Activated B cell treated with CpG ODN at 0.5 μM for 24 hours (primary cell): ENCODE data around the gene IRF3. TPM values are rescaled to one million over a fixed set of nuclear protein-coding genes. Genes with fewer than 3 reads are reported as not detected.

ENCODE experiments used
- ATAC-seq: fragments of 200-7000 bp; cut with Tn5 transposase; one replicate; pipeline ENCODE4 v1.10.0; 2021; ENCODE audit warnings: low read depth, mild to moderate bottlenecking, moderate library complexity
- CTCF ChIA-PET: fragments of 350-600 bp; sonication (Branson Sonifier 250); formaldehyde crosslinking; loops from one replicate; lab custom pipeline; 2021; ENCODE audit warnings: antibody characterized with exemption; lab: Charles Lee
- POLR2A ChIA-PET: fragments of 350-600 bp; sonication (Branson Sonifier 250); formaldehyde crosslinking; loops from one replicate; lab custom pipeline; 2021; ENCODE audit warnings: antibody characterized with exemption; lab: Charles Lee
- DNase-seq: peaks from one replicate; pipeline ENCODE4 v3.0.0; 2022
- H3K27ac Mint-ChIP-seq: one replicate; pipeline ENCODE4 v1.8.0; 2020; ENCODE audit warnings: mixed read lengths
- H3K27me3 Mint-ChIP-seq: one replicate; pipeline ENCODE4 v1.8.0; 2021; ENCODE audit warnings: mixed read lengths
- H3K36me3 Mint-ChIP-seq: one replicate; pipeline ENCODE4 v1.8.0; 2021; ENCODE audit warnings: low read depth, mixed read lengths
- H3K4me1 Mint-ChIP-seq: one replicate; pipeline ENCODE4 v1.8.0; 2021; ENCODE audit warnings: mixed read lengths
- H3K4me3 Mint-ChIP-seq: one replicate; pipeline ENCODE4 v1.8.0; 2020; ENCODE audit warnings: mild to moderate bottlenecking, mixed read lengths
- H3K9me3 Mint-ChIP-seq: one replicate; pipeline ENCODE4 v1.8.0; 2020; ENCODE audit warnings: mixed read lengths
- intact Hi-C: fragments of 100-400 bp; cut with micrococcal nuclease; formaldehyde crosslinking; loops from one replicate; pipeline ENCODE4 v1.15.1; 2024
- total RNA-seq: library from RNA; stranded (reverse); gene quantifications from 2 replicates; pipeline ENCODE4 v1.2.3, GENCODE V29; 2022
- TF ChIP-seq, protein P1 (sequence below): fragments of 200-600 bp; IDR thresholded peaks from one replicate; pipeline ENCODE4 v1.8.0; 2022; ENCODE audit warnings: antibody characterized with exemption, mild to moderate bottlenecking

IRF3 gene
- total RNA-seq, 1 donor from 2014 or later, result 171 TPM

DNA sequence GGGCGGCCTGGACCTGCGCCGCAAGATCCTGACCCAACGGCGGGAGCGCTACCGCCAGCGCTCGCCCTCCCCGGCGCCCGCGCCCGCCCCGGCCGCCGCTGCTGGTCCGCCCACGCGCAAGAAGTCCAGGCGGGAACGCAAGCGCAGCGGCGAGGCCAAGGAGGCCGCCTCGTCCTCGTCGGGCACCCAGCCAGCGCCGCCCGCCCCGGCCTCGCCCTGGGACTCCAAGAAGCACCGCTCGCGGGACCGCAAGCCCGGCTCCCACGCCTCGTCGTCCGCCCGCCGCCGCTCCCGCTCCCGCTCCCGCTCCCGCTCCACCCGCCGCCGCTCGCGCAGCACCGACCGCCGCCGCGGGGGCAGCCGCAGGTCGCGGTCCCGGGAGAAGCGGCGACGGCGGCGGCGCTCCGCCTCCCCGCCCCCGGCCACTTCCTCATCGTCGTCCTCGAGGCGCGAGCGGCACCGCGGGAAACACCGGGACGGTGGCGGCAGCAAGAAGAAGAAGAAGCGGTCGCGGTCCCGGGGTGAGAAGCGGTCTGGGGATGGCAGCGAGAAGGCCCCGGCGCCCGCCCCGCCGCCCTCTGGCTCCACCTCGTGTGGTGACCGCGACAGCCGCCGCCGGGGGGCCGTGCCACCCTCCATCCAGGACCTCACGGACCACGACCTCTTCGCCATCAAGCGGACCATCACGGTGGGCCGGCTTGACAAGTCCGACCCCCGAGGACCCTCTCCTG is 13.7 kb downstream of the IRF3 start:
- ChIA-PET POLR2A (no interaction called here), CTCF (no interaction called here)
- Mint-ChIP-seq H3K27me3 (no peaks in the 10 kb centered on the region), H3K36me3 (peaks cover 72% of the 10 kb centered on the region), H3K27ac (no peak overlapping the region), H3K4me3 (no peak overlapping the region), H3K9me3 (no peaks in the 10 kb centered on the region), H3K4me1 (peaks cover 1% of the 10 kb centered on the region)
- intact Hi-C loops, result no loop called here
- TF ChIP-seq, protein P1, sequence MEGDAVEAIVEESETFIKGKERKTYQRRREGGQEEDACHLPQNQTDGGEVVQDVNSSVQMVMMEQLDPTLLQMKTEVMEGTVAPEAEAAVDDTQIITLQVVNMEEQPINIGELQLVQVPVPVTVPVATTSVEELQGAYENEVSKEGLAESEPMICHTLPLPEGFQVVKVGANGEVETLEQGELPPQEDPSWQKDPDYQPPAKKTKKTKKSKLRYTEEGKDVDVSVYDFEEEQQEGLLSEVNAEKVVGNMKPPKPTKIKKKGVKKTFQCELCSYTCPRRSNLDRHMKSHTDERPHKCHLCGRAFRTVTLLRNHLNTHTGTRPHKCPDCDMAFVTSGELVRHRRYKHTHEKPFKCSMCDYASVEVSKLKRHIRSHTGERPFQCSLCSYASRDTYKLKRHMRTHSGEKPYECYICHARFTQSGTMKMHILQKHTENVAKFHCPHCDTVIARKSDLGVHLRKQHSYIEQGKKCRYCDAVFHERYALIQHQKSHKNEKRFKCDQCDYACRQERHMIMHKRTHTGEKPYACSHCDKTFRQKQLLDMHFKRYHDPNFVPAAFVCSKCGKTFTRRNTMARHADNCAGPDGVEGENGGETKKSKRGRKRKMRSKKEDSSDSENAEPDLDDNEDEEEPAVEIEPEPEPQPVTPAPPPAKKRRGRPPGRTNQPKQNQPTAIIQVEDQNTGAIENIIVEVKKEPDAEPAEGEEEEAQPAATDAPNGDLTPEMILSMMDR, result no peak
- ATAC-seq, result no peak
- DNase-seq, result no peak

DNA sequence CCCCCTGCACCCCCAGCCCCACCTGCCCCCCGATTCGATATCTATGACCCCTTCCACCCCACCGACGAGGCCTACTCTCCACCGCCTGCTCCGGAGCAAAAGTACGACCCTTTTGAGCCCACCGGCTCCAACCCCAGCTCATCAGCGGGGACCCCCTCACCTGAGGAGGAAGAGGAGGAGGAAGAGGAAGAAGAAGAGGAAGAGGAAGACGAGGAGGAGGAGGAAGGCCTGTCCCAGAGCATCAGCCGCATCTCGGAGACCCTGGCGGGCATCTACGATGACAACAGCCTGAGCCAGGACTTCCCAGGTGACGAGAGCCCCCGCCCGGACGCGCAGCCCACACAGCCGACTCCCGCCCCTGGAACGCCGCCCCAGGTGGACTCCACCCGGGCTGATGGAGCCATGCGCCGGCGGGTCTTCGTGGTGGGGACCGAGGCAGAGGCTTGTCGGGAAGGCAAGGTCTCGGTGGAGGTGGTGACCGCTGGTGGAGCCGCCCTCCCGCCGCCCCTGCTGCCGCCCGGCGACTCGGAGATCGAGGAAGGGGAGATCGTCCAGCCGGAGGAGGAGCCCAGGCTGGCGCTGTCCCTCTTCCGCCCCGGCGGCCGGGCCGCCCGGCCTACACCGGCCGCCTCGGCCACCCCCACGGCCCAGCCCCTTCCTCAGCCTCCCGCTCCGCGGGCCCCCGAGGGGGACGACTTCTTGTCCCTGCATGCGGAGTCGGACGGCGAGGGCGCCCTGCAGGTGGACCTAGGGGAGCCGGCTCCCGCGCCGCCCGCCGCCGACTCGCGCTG is 14.4 kb downstream of the IRF3 start:
- intact Hi-C loops, result no loop called here
- TF ChIP-seq, protein P1, result no peak
- H3K9me3 Mint-ChIP-seq, result no peaks in the 10 kb centered on the region
- H3K4me3 Mint-ChIP-seq, result no peak overlapping the region
- ChIA-PET POLR2A (no interaction called here), CTCF (no interaction called here)
- DNase-seq (no peak), ATAC-seq (no peak)
- H3K27ac Mint-ChIP-seq, result no peak overlapping the region
- no peaks in the 10 kb centered on the region for H3K27me3 Mint-ChIP-seq
- peaks cover 72% of the 10 kb centered on the region for H3K36me3 Mint-ChIP-seq
- H3K4me1 Mint-ChIP-seq, result peaks cover 1% of the 10 kb centered on the region

DNA sequence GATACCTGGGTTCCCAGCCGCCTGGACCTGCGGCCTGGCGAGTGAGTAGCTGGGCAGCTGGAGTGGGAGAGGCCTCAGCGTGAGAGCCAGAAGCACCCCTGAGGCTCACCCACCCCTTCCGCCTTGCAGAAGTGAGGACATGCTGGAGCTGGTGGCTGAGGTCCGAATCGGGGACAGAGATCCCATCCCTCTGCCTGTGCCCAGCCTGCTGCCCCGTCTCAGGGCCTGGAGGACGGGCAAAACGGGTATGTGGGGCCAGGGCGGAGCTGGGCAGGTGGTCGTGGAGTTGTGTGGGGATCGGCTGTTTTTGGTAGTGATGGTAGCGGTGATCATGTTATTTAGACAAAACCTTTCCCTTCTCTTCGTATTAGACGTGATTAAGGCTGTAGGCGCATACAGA is 19.1 kb downstream of the IRF3 start:
- TF ChIP-seq, protein P1, result no peak
- CTCF ChIA-PET, result no interaction called here
- no peak overlapping the region for H3K27ac Mint-ChIP-seq
- H3K4me3 Mint-ChIP-seq, result no peak overlapping the region
- H3K9me3 Mint-ChIP-seq, result no peaks in the 10 kb centered on the region
- H3K4me1 Mint-ChIP-seq, result peaks cover 31% of the 10 kb centered on the region
- POLR2A ChIA-PET, result no interaction called here
- H3K36me3 Mint-ChIP-seq, result peaks cover 57% of the 10 kb centered on the region
- DNase-seq, result no peak
- intact Hi-C loops, result no loop called here
- no peak for ATAC-seq
- no peaks in the 10 kb centered on the region for H3K27me3 Mint-ChIP-seq

DNA sequence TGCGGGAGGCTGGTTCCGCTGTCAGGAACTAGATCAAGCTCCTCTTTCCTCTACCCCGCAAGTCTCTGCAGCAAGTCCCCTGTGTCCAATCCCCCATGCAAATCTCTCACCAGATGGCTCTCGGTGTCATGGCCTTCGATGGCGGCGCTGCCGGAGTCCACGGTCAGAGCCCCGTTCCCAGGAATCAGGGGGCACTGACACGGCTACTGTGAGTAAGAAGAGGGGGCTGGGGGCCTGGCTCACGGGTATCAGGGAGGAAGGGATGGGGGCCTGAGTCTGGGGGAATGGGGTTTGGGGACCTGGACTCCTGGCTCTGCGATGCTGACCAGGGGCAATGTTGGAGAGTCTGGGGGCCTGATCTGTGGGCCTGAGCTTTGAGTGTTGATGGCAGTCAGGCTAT is 19.7 kb downstream of the IRF3 start:
- peaks cover 56% of the 10 kb centered on the region for H3K36me3 Mint-ChIP-seq
- H3K4me3 Mint-ChIP-seq, result no peak overlapping the region
- H3K9me3 Mint-ChIP-seq, result no peaks in the 10 kb centered on the region
- ChIA-PET CTCF (interaction anchor here (1.0 kb wide), 1 partner anchor 35 kb away, joined by 3 read pairs; no protein-coding TSS in a partner anchor), POLR2A (interaction anchor here (0.6 to 1.3 kb wide), 3 partner anchors 22 to 134 kb away, joined by 3 to 5 read pairs (median 4); no protein-coding TSS in a partner anchor)
- DNase-seq, result no peak
- H3K27me3 Mint-ChIP-seq, result no peaks in the 10 kb centered on the region
- intact Hi-C loops, result no loop called here
- no peak overlapping the region for H3K27ac Mint-ChIP-seq
- H3K4me1 Mint-ChIP-seq, result peaks cover 33% of the 10 kb centered on the region
- TF ChIP-seq, protein P1, result no peak
- no peak for ATAC-seq

DNA sequence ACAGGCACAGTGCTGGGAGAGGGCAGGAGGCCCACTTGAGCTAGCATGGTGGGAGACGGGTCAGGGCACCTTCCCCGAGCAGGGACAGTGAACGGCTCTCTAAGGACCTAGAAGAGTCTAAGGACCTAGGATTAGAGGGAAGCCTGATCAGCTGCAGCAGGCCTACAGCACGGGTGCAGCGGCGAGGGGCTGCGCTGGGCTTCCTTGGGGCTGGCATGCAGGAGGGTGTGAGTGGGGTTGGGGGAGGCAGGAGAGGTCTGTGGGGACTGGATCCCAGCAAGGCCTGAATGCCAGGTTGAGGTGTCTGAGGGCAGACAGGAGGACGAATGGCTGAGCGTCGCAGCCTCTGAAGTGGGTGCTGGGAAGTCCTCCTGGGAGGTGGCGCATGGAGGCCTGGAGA is 20.1 kb downstream of the IRF3 start:
- peaks cover 37% of the 10 kb centered on the region for H3K4me1 Mint-ChIP-seq

More for the DNA sequence above, 20.1 kb downstream of the IRF3 start:
- no peaks in the 10 kb centered on the region for H3K9me3 Mint-ChIP-seq
- ChIA-PET POLR2A (interaction anchor here (0.6 to 1.3 kb wide), 3 partner anchors 22 to 134 kb away, joined by 3 to 5 read pairs (median 4); no protein-coding TSS in a partner anchor), CTCF (interaction anchor here (1.0 kb wide), 1 partner anchor 35 kb away, joined by 3 read pairs; no protein-coding TSS in a partner anchor)
- H3K4me3 Mint-ChIP-seq, result no peak overlapping the region
- peaks cover 55% of the 10 kb centered on the region for H3K36me3 Mint-ChIP-seq
- DNase-seq, result no peak
- TF ChIP-seq, protein P1, result no peak
- H3K27ac Mint-ChIP-seq, result no peak overlapping the region
- no peaks in the 10 kb centered on the region for H3K27me3 Mint-ChIP-seq
- ATAC-seq, result no peak
- intact Hi-C loops, result no loop called here
